OCI-LY3 (cell line): ENCODE measurements around the gene ZNF467.

Experiments used
- EZH2phosphoT487 ChIP-seq: fragments of 200-600 bp; shearing (Covaris generic); IDR thresholded peaks from 2 replicates; pipeline ENCODE4 v1.6.1; 2018; ENCODE audit warnings: antibody characterized with exemption, mixed run types, low read depth
- TF ChIP-seq, protein P1 (sequence below): fragments of 200-600, 300-600 bp; sonication (generic); IDR thresholded peaks from 2 replicates; pipeline ENCODE4 v1.5.1; 2014; ENCODE audit warnings: antibody characterized with exemption, low read length, low read depth

GRCh38 chr7:149776848-149777407 lies 3.5 kb upstream of the ZNF467 start:
- TF ChIP-seq, protein P1, sequence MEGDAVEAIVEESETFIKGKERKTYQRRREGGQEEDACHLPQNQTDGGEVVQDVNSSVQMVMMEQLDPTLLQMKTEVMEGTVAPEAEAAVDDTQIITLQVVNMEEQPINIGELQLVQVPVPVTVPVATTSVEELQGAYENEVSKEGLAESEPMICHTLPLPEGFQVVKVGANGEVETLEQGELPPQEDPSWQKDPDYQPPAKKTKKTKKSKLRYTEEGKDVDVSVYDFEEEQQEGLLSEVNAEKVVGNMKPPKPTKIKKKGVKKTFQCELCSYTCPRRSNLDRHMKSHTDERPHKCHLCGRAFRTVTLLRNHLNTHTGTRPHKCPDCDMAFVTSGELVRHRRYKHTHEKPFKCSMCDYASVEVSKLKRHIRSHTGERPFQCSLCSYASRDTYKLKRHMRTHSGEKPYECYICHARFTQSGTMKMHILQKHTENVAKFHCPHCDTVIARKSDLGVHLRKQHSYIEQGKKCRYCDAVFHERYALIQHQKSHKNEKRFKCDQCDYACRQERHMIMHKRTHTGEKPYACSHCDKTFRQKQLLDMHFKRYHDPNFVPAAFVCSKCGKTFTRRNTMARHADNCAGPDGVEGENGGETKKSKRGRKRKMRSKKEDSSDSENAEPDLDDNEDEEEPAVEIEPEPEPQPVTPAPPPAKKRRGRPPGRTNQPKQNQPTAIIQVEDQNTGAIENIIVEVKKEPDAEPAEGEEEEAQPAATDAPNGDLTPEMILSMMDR = no peak
- TF ChIP-seq EZH2phosphoT487 = no peak
